Measurements from ENCODE around the gene PACSIN2. TPM values are rescaled to one million over a fixed set of nuclear protein-coding genes. Genes with fewer than 3 reads are reported as not detected.
"Not testable (repeated sequence)": the region's sequence is repeated elsewhere in the genome, so short reads cannot be mapped to it uniquely, and the experiment has no call there.

Gene PACSIN2
- total RNA-seq, 2 experiments from 2014 or later = 32.0 to 39.9 TPM

- ATAC-seq (no peak), DNase-seq (no peak)
- CTCF ChIA-PET = no interaction called here
- H3K9me3 Mint-ChIP-seq (ENCODE audit: low read depth) = no peaks in the 10 kb centered on the region
- peaks cover 3% of the 10 kb centered on the region for H3K27me3 Mint-ChIP-seq
- H3K36me3 Mint-ChIP-seq = no peaks in the 10 kb centered on the region
- peaks cover 11% of the 10 kb centered on the region for H3K4me1 Mint-ChIP-seq
- no peak overlapping the region for H3K27ac Mint-ChIP-seq
- H3K4me3 Mint-ChIP-seq = no peak overlapping the region
Measured at GRCh38 chr22:43018615-43019014, 3.7 kb upstream of the PACSIN2 start.

GRCh38 chr22:43017525-43018460 lies 2.8 kb upstream of the PACSIN2 start:
- H3K27ac Mint-ChIP-seq = no peak overlapping the region
- no peaks in the 10 kb centered on the region for H3K36me3 Mint-ChIP-seq
- peaks cover 19% of the 10 kb centered on the region for H3K4me1 Mint-ChIP-seq
- DNase-seq (no peak), ATAC-seq (no peak)
- no peaks in the 10 kb centered on the region for H3K9me3 Mint-ChIP-seq (ENCODE audit: low read depth)
- CTCF ChIA-PET = no interaction called here
- no peak overlapping the region for H3K4me3 Mint-ChIP-seq
- peaks cover 3% of the 10 kb centered on the region for H3K27me3 Mint-ChIP-seq

GRCh38 chr22:43016150-43016549 lies 1.2 kb upstream of the PACSIN2 start:
- H3K27ac Mint-ChIP-seq; CTCF ChIA-PET; H3K4me3 Mint-ChIP-seq; ATAC-seq; H3K9me3 Mint-ChIP-seq (ENCODE audit: low read depth); H3K27me3 Mint-ChIP-seq; H3K36me3 Mint-ChIP-seq; DNase-seq: not testable (repeated sequence)
- H3K4me1 Mint-ChIP-seq = peaks cover 22% of the 10 kb centered on the region

GRCh38 chr22:43015677-43016042 lies 711 bp upstream of the PACSIN2 start:
- CTCF ChIA-PET = interaction anchor here (2.2 kb wide), 1 partner anchor 18 kb away, joined by 9 read pairs; no protein-coding TSS in a partner anchor
- ATAC-seq (peak; percentile 2), DNase-seq (no peak)
- H3K9me3 Mint-ChIP-seq (ENCODE audit: low read depth) = no peaks in the 10 kb centered on the region
- peak overlapping the region; percentile 96 for H3K4me3 Mint-ChIP-seq
- H3K4me1 Mint-ChIP-seq = peaks cover 22% of the 10 kb centered on the region
- peaks cover 3% of the 10 kb centered on the region for H3K27me3 Mint-ChIP-seq
- H3K36me3 Mint-ChIP-seq = no peaks in the 10 kb centered on the region
- H3K27ac Mint-ChIP-seq = peak overlapping the region; percentile 83

GRCh38 chr22:43014316-43014868 lies 557 bp downstream of the PACSIN2 start:
- H3K9me3 Mint-ChIP-seq (ENCODE audit: low read depth) = no peaks in the 10 kb centered on the region

GRCh38 chr22:43013355-43014315 lies 1.3 kb downstream of the PACSIN2 start:
- Mint-ChIP-seq H3K27ac (peak overlapping the region; percentile 79), H3K4me1 (peaks cover 25% of the 10 kb centered on the region), H3K9me3 (ENCODE audit: low read depth) (no peaks in the 10 kb centered on the region), H3K36me3 (no peaks in the 10 kb centered on the region), H3K27me3 (peaks cover 3% of the 10 kb centered on the region), H3K4me3 (peak overlapping the region; percentile 96)
- CTCF ChIA-PET = interaction anchor here (0.9 to 2.6 kb wide), 5 partner anchors 11 to 146 kb away, joined by 3 to 13 read pairs (median 9); no protein-coding TSS in a partner anchor
- no peak for DNase-seq
- ATAC-seq = no peak

More at GRCh38 chr22:43014316-43014868, 557 bp downstream of the PACSIN2 start:
- DNase-seq = peak; percentile 58
- no peaks in the 10 kb centered on the region for H3K36me3 Mint-ChIP-seq
- CTCF ChIA-PET = interaction anchor here (2.0 to 2.6 kb wide), 3 partner anchors 14 to 147 kb away, joined by 9 to 13 read pairs (median 10); no protein-coding TSS in a partner anchor
- H3K27me3 Mint-ChIP-seq = peaks cover 3% of the 10 kb centered on the region
- H3K27ac Mint-ChIP-seq = peak overlapping the region; percentile 79
- H3K4me3 Mint-ChIP-seq = peak overlapping the region; percentile 96
- peak; percentile 14 for ATAC-seq
- H3K4me1 Mint-ChIP-seq = peaks cover 22% of the 10 kb centered on the region

GRCh38 chr22:43012390-43012789 lies 2.6 kb downstream of the PACSIN2 start:
- H3K4me1 Mint-ChIP-seq = peaks cover 31% of the 10 kb centered on the region
- CTCF ChIA-PET = interaction anchor here (0.9 to 2.6 kb wide), 2 partner anchors 12 to 64 kb away, joined by 3 to 13 read pairs; no protein-coding TSS in a partner anchor

GRCh38 chr22:43011079-43011478 lies 3.9 kb downstream of the PACSIN2 start:
- H3K27me3 Mint-ChIP-seq = peaks cover 3% of the 10 kb centered on the region
- H3K4me1 Mint-ChIP-seq = peaks cover 39% of the 10 kb centered on the region
- no peak for ATAC-seq
- no peak for DNase-seq
- H3K9me3 Mint-ChIP-seq (ENCODE audit: low read depth) = no peaks in the 10 kb centered on the region
- H3K36me3 Mint-ChIP-seq = no peaks in the 10 kb centered on the region
- H3K27ac Mint-ChIP-seq = no peak overlapping the region
- H3K4me3 Mint-ChIP-seq = no peak overlapping the region
- CTCF ChIA-PET = interaction anchor here (1.1 kb wide), 1 partner anchor 143 kb away, joined by 4 read pairs; no protein-coding TSS in a partner anchor

More at GRCh38 chr22:43012390-43012789, 2.6 kb downstream of the PACSIN2 start:
- Mint-ChIP-seq H3K36me3 (no peaks in the 10 kb centered on the region), H3K27me3 (peaks cover 3% of the 10 kb centered on the region), H3K27ac (no peak overlapping the region), H3K4me3 (no peak overlapping the region), H3K9me3 (ENCODE audit: low read depth) (no peaks in the 10 kb centered on the region)
- DNase-seq (no peak), ATAC-seq (no peak)

GRCh38 chr22:43009444-43009843 lies 5.5 kb downstream of the PACSIN2 start:
- DNase-seq (no peak), ATAC-seq (no peak)
- peaks cover 46% of the 10 kb centered on the region for H3K4me1 Mint-ChIP-seq
- CTCF ChIA-PET = no interaction called here
- no peaks in the 10 kb centered on the region for H3K36me3 Mint-ChIP-seq
- no peak overlapping the region for H3K4me3 Mint-ChIP-seq
- no peaks in the 10 kb centered on the region for H3K27me3 Mint-ChIP-seq
- H3K9me3 Mint-ChIP-seq (ENCODE audit: low read depth) = no peaks in the 10 kb centered on the region
- no peak overlapping the region for H3K27ac Mint-ChIP-seq

GRCh38 chr22:43008921-43009320 lies 6.0 kb downstream of the PACSIN2 start:
- CTCF ChIA-PET = no interaction called here
- ATAC-seq (no peak), DNase-seq (no peak)
- no peak overlapping the region for H3K4me3 Mint-ChIP-seq
- no peaks in the 10 kb centered on the region for H3K36me3 Mint-ChIP-seq
- H3K9me3 Mint-ChIP-seq (ENCODE audit: low read depth) = no peaks in the 10 kb centered on the region
- H3K27me3 Mint-ChIP-seq = no peaks in the 10 kb centered on the region
- peaks cover 51% of the 10 kb centered on the region for H3K4me1 Mint-ChIP-seq
- no peak overlapping the region for H3K27ac Mint-ChIP-seq

- Mint-ChIP-seq H3K4me3 (no peak overlapping the region), H3K9me3 (ENCODE audit: low read depth) (no peaks in the 10 kb centered on the region), H3K27me3 (no peaks in the 10 kb centered on the region), H3K27ac (no peak overlapping the region), H3K36me3 (peaks cover 3% of the 10 kb centered on the region), H3K4me1 (peaks cover 51% of the 10 kb centered on the region)
- CTCF ChIA-PET = interaction anchor here (1.3 kb wide), 1 partner anchor 141 kb away, joined by 3 read pairs; no protein-coding TSS in a partner anchor
- DNase-seq (no peak), ATAC-seq (no peak)
Measured at GRCh38 chr22:43008509-43008908, 6.4 kb downstream of the PACSIN2 start.

GRCh38 chr22:43007519-43008102 lies 7.3 kb downstream of the PACSIN2 start:
- ATAC-seq (peak; percentile 24), DNase-seq (no peak)
- CTCF ChIA-PET = interaction anchor here (0.6 to 1.3 kb wide), 3 partner anchors 10 to 140 kb away, joined by 3 read pairs; no protein-coding TSS in a partner anchor
- Mint-ChIP-seq H3K27me3 (no peaks in the 10 kb centered on the region), H3K9me3 (ENCODE audit: low read depth) (no peaks in the 10 kb centered on the region), H3K4me1 (peaks cover 51% of the 10 kb centered on the region), H3K36me3 (peaks cover 3% of the 10 kb centered on the region), H3K27ac (no peak overlapping the region), H3K4me3 (no peak overlapping the region)

All from activated CD8-positive, alpha-beta memory T cell treated with anti-CD3 and anti-CD28 coated beads, Interleukin-2, amount 10 ng/mL, durations not matched to agents 7 days and 5 days (primary cell).